ENCODE results near the gene SLCO4A1.

Gene SLCO4A1

GRCh38 chr20:62621251-62622110, 20.8 kb upstream of the SLCO4A1 start:
- Histone ChIP-seq H3K4me3 (ENCODE audit: low read depth, low read length) (no peak overlapping the region), H2BK120ac (ENCODE audit: insufficient read depth, low read length, poor library complexity) (peak overlapping the region; percentile 5), H3K27ac (ENCODE audit: low read depth, low read length) (no peak overlapping the region), H3K9me3 (ENCODE audit: insufficient read depth, low read depth, low read length) (peaks cover 3% of the 10 kb centered on the region), H2BK12ac (ENCODE audit: low read length) (peak overlapping the region; percentile 84), H3K4ac (ENCODE audit: low read depth, low read length) (peak overlapping the region; percentile 65), H3K4me2 (ENCODE audit: low read length) (no peak overlapping the region), H2BK5ac (ENCODE audit: low read depth, low read length, poor library complexity) (peak overlapping the region; percentile 15), H4K91ac (ENCODE audit: low read depth, low read length) (peak overlapping the region; percentile 93), H4K12ac (ENCODE audit: low read depth, low read length) (no peak overlapping the region), H3K79me2 (ENCODE audit: control insufficient read depth, insufficient read depth, low read length, poor library complexity) (peaks cover 5% of the 10 kb centered on the region), H3K23ac (ENCODE audit: low read length) (no peak overlapping the region), H4K8ac (ENCODE audit: low read depth, low read length) (no peak overlapping the region), H2AK5ac (ENCODE audit: low read length) (peak overlapping the region; percentile 92), H3K79me1 (ENCODE audit: low read length) (peaks cover 31% of the 10 kb centered on the region), H3K9ac (ENCODE audit: low read length) (no peak overlapping the region), H3K4me1 (ENCODE audit: control insufficient read depth in 1 of 2, insufficient read depth in 2 of 2, low read length in 2 of 2) (peaks cover 27 to 30% of the 10 kb centered on the region in 2 experiments), H3K27me3 (ENCODE audit: insufficient read depth, low read length) (no peaks in the 10 kb centered on the region), H3K36me3 (ENCODE audit: control insufficient read depth in 1 of 2, insufficient read depth in 2 of 2, low read length in 2 of 2) (no peaks in the 10 kb centered on the region), H3K18ac (ENCODE audit: low read length) (peak overlapping the region; percentile 0), H2AFZ (ENCODE audit: insufficient read depth, low read length, poor library complexity) (peak overlapping the region; percentile 40), H3K14ac (ENCODE audit: low read length) (peak overlapping the region; percentile 25)
- WGBS (ENCODE audit: extremely low coverage, insufficient coverage, insufficient read length), result no CpG with 5 or more reads among the region's 34 CpGs
- DNase-seq, result no peak

- H3K36me3 ChIP-seq (ENCODE audit: control insufficient read depth in 1 of 2, insufficient read depth in 2 of 2, low read length in 2 of 2), result no peaks in the 10 kb centered on the region
- peak overlapping the region; percentile 62 for H3K18ac ChIP-seq (ENCODE audit: low read length)
- H4K91ac ChIP-seq (ENCODE audit: low read depth, low read length), result peak overlapping the region; percentile 93
- peak overlapping the region; percentile 84 for H2BK12ac ChIP-seq (ENCODE audit: low read length)
- no peak overlapping the region for H4K12ac ChIP-seq (ENCODE audit: low read depth, low read length)
- H2AFZ ChIP-seq (ENCODE audit: insufficient read depth, low read length, poor library complexity), result peak overlapping the region; percentile 41
- H3K79me1 ChIP-seq (ENCODE audit: low read length), result peaks cover 31% of the 10 kb centered on the region
- H3K79me2 ChIP-seq (ENCODE audit: control insufficient read depth, insufficient read depth, low read length, poor library complexity), result peaks cover 5% of the 10 kb centered on the region
- DNase-seq, result no peak
- WGBS (ENCODE audit: extremely low coverage, insufficient coverage, insufficient read length), result no CpG with 5 or more reads among the region's 25 CpGs
- H3K9me3 ChIP-seq (ENCODE audit: insufficient read depth, low read depth, low read length), result peaks cover 3% of the 10 kb centered on the region
- H2BK5ac ChIP-seq (ENCODE audit: low read depth, low read length, poor library complexity), result peak overlapping the region; percentile 86
- no peak overlapping the region for H3K23ac ChIP-seq (ENCODE audit: low read length)
- no peak overlapping the region for H3K9ac ChIP-seq (ENCODE audit: low read length)
- H3K4me1 ChIP-seq (ENCODE audit: control insufficient read depth in 1 of 2, insufficient read depth in 2 of 2, low read length in 2 of 2), result peaks cover 27 to 30% of the 10 kb centered on the region in 2 experiments
- no peak overlapping the region for H3K4me3 ChIP-seq (ENCODE audit: low read depth, low read length)
- H3K27ac ChIP-seq (ENCODE audit: low read depth, low read length), result peak overlapping the region; percentile 92
- peak overlapping the region; percentile 92 for H2AK5ac ChIP-seq (ENCODE audit: low read length)
- H3K14ac ChIP-seq (ENCODE audit: low read length), result peak overlapping the region; percentile 76
- H3K4me2 ChIP-seq (ENCODE audit: low read length), result no peak overlapping the region
- no peaks in the 10 kb centered on the region for H3K27me3 ChIP-seq (ENCODE audit: insufficient read depth, low read length)
- H4K8ac ChIP-seq (ENCODE audit: low read depth, low read length), result peak overlapping the region; percentile 75
- H2BK120ac ChIP-seq (ENCODE audit: insufficient read depth, low read length, poor library complexity), result peak overlapping the region; percentile 62
- H3K4ac ChIP-seq (ENCODE audit: low read depth, low read length), result peak overlapping the region; percentile 73
Measured at GRCh38 chr20:62622178-62622876, 20.0 kb upstream of the SLCO4A1 start.

GRCh38 chr20:62622877-62623487, 19.3 kb upstream of the SLCO4A1 start:
- peak overlapping the region; percentile 19 for H3K4me3 ChIP-seq (ENCODE audit: low read depth, low read length)
- H3K4me1 ChIP-seq (ENCODE audit: control insufficient read depth in 1 of 2, insufficient read depth in 2 of 2, low read length in 2 of 2), result peaks cover 28 to 30% of the 10 kb centered on the region in 2 experiments
- H2BK12ac ChIP-seq (ENCODE audit: low read length), result peak overlapping the region; percentile 84
- H4K91ac ChIP-seq (ENCODE audit: low read depth, low read length), result peak overlapping the region; percentile 93
- H3K4me2 ChIP-seq (ENCODE audit: low read length), result peak overlapping the region; percentile 45
- DNase-seq, result no peak
- peak overlapping the region; percentile 75 for H4K8ac ChIP-seq (ENCODE audit: low read depth, low read length)
- H3K23ac ChIP-seq (ENCODE audit: low read length), result no peak overlapping the region
- no peaks in the 10 kb centered on the region for H3K36me3 ChIP-seq (ENCODE audit: control insufficient read depth in 1 of 2, insufficient read depth in 2 of 2, low read length in 2 of 2)
- H4K12ac ChIP-seq (ENCODE audit: low read depth, low read length), result peak overlapping the region; percentile 15
- peaks cover 3% of the 10 kb centered on the region for H3K9me3 ChIP-seq (ENCODE audit: insufficient read depth, low read depth, low read length)
- H2AK5ac ChIP-seq (ENCODE audit: low read length), result peak overlapping the region; percentile 88
- H3K4ac ChIP-seq (ENCODE audit: low read depth, low read length), result peak overlapping the region; percentile 73
- no peaks in the 10 kb centered on the region for H3K27me3 ChIP-seq (ENCODE audit: insufficient read depth, low read length)
- H3K79me1 ChIP-seq (ENCODE audit: low read length), result peaks cover 31% of the 10 kb centered on the region
- peak overlapping the region; percentile 92 for H3K27ac ChIP-seq (ENCODE audit: low read depth, low read length)
- peaks cover 5% of the 10 kb centered on the region for H3K79me2 ChIP-seq (ENCODE audit: control insufficient read depth, insufficient read depth, low read length, poor library complexity)
- H3K18ac ChIP-seq (ENCODE audit: low read length), result peak overlapping the region; percentile 62
- H3K9ac ChIP-seq (ENCODE audit: low read length), result no peak overlapping the region
- WGBS (ENCODE audit: extremely low coverage, insufficient coverage, insufficient read length), result no CpG with 5 or more reads among the region's 29 CpGs
- peak overlapping the region; percentile 62 for H2BK120ac ChIP-seq (ENCODE audit: insufficient read depth, low read length, poor library complexity)
- H3K14ac ChIP-seq (ENCODE audit: low read length), result peak overlapping the region; percentile 76
- H2AFZ ChIP-seq (ENCODE audit: insufficient read depth, low read length, poor library complexity), result peak overlapping the region; percentile 41
- H2BK5ac ChIP-seq (ENCODE audit: low read depth, low read length, poor library complexity), result peak overlapping the region; percentile 86

Data from trophoblast cell (in vitro differentiated cells and primary cell).